Measurements from ENCODE around the gene DOCK11. TPM values are rescaled to one million over a fixed set of nuclear protein-coding genes. Genes with fewer than 3 reads are reported as not detected.

The DOCK11 gene
- 3.8 TPM for total RNA-seq
- long read RNA-seq = 0 reads

GRCh38 chrX:118495061-118495921 lies at the start of gene DOCK11:
Gene DOCK11, plus strand, starts transcription at chrX:118495815. Its CDS starts 157 bp downstream, at chrX:118495972.
- intact Hi-C loops (cut with micrococcal nuclease) = no loop called here
- no peak for TF ChIP-seq CTCF (IDR thresholded peaks at IDR 0.05; ENCODE audit: borderline replicate concordance)
- peak; percentile 74 for DNase-seq
- Histone ChIP-seq H3K27me3 (ENCODE audit: low read depth) (peaks cover 30% of the 10 kb centered on the region), H3K27ac (replicated peaks) (peak within 1 kb of the TSS; percentile 77), H3K9me3 (replicated peaks) (no peaks in the 10 kb centered on the region), H3K4me3 (peak within 1 kb of the TSS; percentile 73), H3K4me1 (peaks cover 9% of the 10 kb centered on the region), H3K36me3 (no peaks in the 10 kb centered on the region)

- Histone ChIP-seq H3K27ac (replicated peaks) (no peak overlapping the region), H3K27me3 (ENCODE audit: low read depth) (no peaks in the 10 kb centered on the region), H3K9me3 (replicated peaks) (no peaks in the 10 kb centered on the region), H3K4me3 (no peak overlapping the region), H3K36me3 (peaks cover 44% of the 10 kb centered on the region), H3K4me1 (no peaks in the 10 kb centered on the region)
- no peak for TF ChIP-seq CTCF (IDR thresholded peaks at IDR 0.05; ENCODE audit: borderline replicate concordance)
- DNase-seq = no peak
- intact Hi-C loops (cut with micrococcal nuclease) = no loop called here
These were observed 47.3 kb upstream of the DOCK11 start for GRCh38 chrX:118448273-118448783.

GRCh38 chrX:118455013-118455412 lies 40.6 kb upstream of the DOCK11 start:
- intact Hi-C loops (cut with micrococcal nuclease) = no loop called here

GRCh38 chrX:118459494-118459893 lies 36.1 kb upstream of the DOCK11 start:
- intact Hi-C loops (cut with micrococcal nuclease) = no loop called here
- Histone ChIP-seq H3K27me3 (ENCODE audit: low read depth) (no peaks in the 10 kb centered on the region), H3K9me3 (replicated peaks) (no peaks in the 10 kb centered on the region), H3K4me1 (no peaks in the 10 kb centered on the region), H3K27ac (replicated peaks) (no peak overlapping the region), H3K4me3 (no peak overlapping the region), H3K36me3 (no peaks in the 10 kb centered on the region)
- no peak for DNase-seq
- TF ChIP-seq CTCF (IDR thresholded peaks at IDR 0.05; ENCODE audit: borderline replicate concordance) = peak; percentile 48

More at GRCh38 chrX:118455013-118455412, 40.6 kb upstream of the DOCK11 start:
- no peak for DNase-seq
- H3K27ac ChIP-seq (replicated peaks) = no peak overlapping the region
- H3K27me3 ChIP-seq (ENCODE audit: low read depth) = no peaks in the 10 kb centered on the region
- H3K9me3 ChIP-seq (replicated peaks) = no peaks in the 10 kb centered on the region
- H3K36me3 ChIP-seq = peaks cover 3% of the 10 kb centered on the region
- no peaks in the 10 kb centered on the region for H3K4me1 ChIP-seq
- no peak for TF ChIP-seq CTCF (IDR thresholded peaks at IDR 0.05; ENCODE audit: borderline replicate concordance)
- no peak overlapping the region for H3K4me3 ChIP-seq

- Histone ChIP-seq H3K36me3 (no peaks in the 10 kb centered on the region), H3K27ac (replicated peaks) (no peak overlapping the region), H3K27me3 (ENCODE audit: low read depth) (no peaks in the 10 kb centered on the region), H3K4me3 (no peak overlapping the region), H3K9me3 (replicated peaks) (no peaks in the 10 kb centered on the region), H3K4me1 (peaks cover 3% of the 10 kb centered on the region)
- DNase-seq = no peak
- intact Hi-C loops (cut with micrococcal nuclease) = no loop called here
- no peak for TF ChIP-seq CTCF (IDR thresholded peaks at IDR 0.05; ENCODE audit: borderline replicate concordance)
These were observed 31.1 kb upstream of the DOCK11 start for GRCh38 chrX:118464501-118464900.

Measured in left ventricle myocardium inferior (tissue), 1 donor.